Measurements from ENCODE around the gene VIL1.

The VIL1 gene

GRCh38 chr2:218418717-218419458, at the start of gene VIL1:
TSS of gene VIL1 (plus strand) at chr2:218419123. CDS start at chr2:218423779, 4,656 bp downstream.
- DNase-seq (ENCODE audit: low read depth in 2 of 2) = no peak

- DNase-seq (ENCODE audit: low read depth in 2 of 2) = no peak
These were observed 49.6 kb upstream of the VIL1 start for GRCh38 chr2:218369330-218369729.

GRCh38 chr2:218370410-218371063, 48.4 kb upstream of the VIL1 start:
- DNase-seq (ENCODE audit: low read depth in 2 of 2) = no peak

GRCh38 chr2:218371983-218372350, 47.0 kb upstream of the VIL1 start:
- DNase-seq (ENCODE audit: low read depth in 2 of 2) = no peak

GRCh38 chr2:218374795-218375194, 44.1 kb upstream of the VIL1 start:
- DNase-seq (ENCODE audit: low read depth in 2 of 2) = no peak

- no peak for DNase-seq (ENCODE audit: low read depth in 2 of 2)
These were observed 43.7 kb upstream of the VIL1 start for GRCh38 chr2:218375212-218375611.

GRCh38 chr2:218378053-218378452, 40.9 kb upstream of the VIL1 start:
- DNase-seq (ENCODE audit: low read depth in 2 of 2) = no peak

- no peak for DNase-seq (ENCODE audit: low read depth in 2 of 2)
These were observed 37.0 kb upstream of the VIL1 start, which contains the start of gene SLC11A1 for GRCh38 chr2:218381916-218382366. TSS of gene SLC11A1 (plus strand) at chr2:218382273. CDS start at chr2:218382369, 96 bp downstream.

- no peak for DNase-seq (ENCODE audit: low read depth in 2 of 2)
These were observed 36.1 kb upstream of the VIL1 start for GRCh38 chr2:218382785-218383184.

GRCh38 chr2:218383892-218384519, 34.9 kb upstream of the VIL1 start:
- DNase-seq (ENCODE audit: low read depth in 2 of 2) = no peak

GRCh38 chr2:218384975-218385374, 33.9 kb upstream of the VIL1 start:
- DNase-seq (ENCODE audit: low read depth in 2 of 2) = no peak

- no peak for DNase-seq (ENCODE audit: low read depth in 2 of 2)
These were observed 32.2 kb upstream of the VIL1 start for GRCh38 chr2:218386505-218387368.

- DNase-seq (ENCODE audit: low read depth in 2 of 2) = no peak
These were observed 31.3 kb upstream of the VIL1 start for GRCh38 chr2:218387369-218388194.

GRCh38 chr2:218389333-218390150, 29.4 kb upstream of the VIL1 start:
- no peak for DNase-seq (ENCODE audit: low read depth in 2 of 2)

GRCh38 chr2:218391202-218391601, 27.7 kb upstream of the VIL1 start:
- DNase-seq (ENCODE audit: low read depth in 2 of 2) = no peak

- no peak for DNase-seq (ENCODE audit: low read depth in 2 of 2)
These were observed 26.5 kb upstream of the VIL1 start for GRCh38 chr2:218392459-218392858.

GRCh38 chr2:218392891-218393462, 25.9 kb upstream of the VIL1 start:
- DNase-seq (ENCODE audit: low read depth in 2 of 2) = no peak

- DNase-seq (ENCODE audit: low read depth in 2 of 2) = no peak
These were observed 25.1 kb upstream of the VIL1 start for GRCh38 chr2:218393750-218394290.

- no peak for DNase-seq (ENCODE audit: low read depth in 2 of 2)
These were observed 24.4 kb upstream of the VIL1 start for GRCh38 chr2:218394298-218395089.
